ENCODE measurements around the gene AUTS2. TPM values are rescaled to one million over a fixed set of nuclear protein-coding genes. Genes with fewer than 3 reads are reported as not detected.

AUTS2 gene
- total RNA-seq, 1 experiment from 2014 or later: 2.5 TPM

- DNase-seq (ENCODE audit: low read depth, low spot score) (no peak), ATAC-seq (no peak)
- ChIA-PET CTCF (no interaction called here), POLR2A (no interaction called here)
- in situ Hi-C loops (cut with HindIII; ENCODE audit: low pct_unique_long_range_greater_than_20kb, low sequenced_read_pairs): no loop called here
- H3K4me1 ChIP-seq (ENCODE audit: control insufficient read depth, insufficient read depth, low read length): no peaks in the 10 kb centered on the region
- no peaks in the 10 kb centered on the region for H3K36me3 ChIP-seq (ENCODE audit: control insufficient read depth, insufficient read depth, low read length)
- H3K27me3 ChIP-seq (ENCODE audit: control insufficient read depth, insufficient read depth, low read length): peaks cover 3% of the 10 kb centered on the region; the same call in 1 of the 2 replicates
- H3K27ac ChIP-seq (ENCODE audit: low read length): no peak overlapping the region
- intact Hi-C loops (cut with micrococcal nuclease; ENCODE audit: unreplicated experiment): loop anchor here (10.0 kb wide), 1 partner anchor 105 kb away; no protein-coding TSS in a partner anchor
- no peak overlapping the region for H3K4me3 ChIP-seq (ENCODE audit: low read depth in 2 of 2, low read length in 2 of 2)
- TF ChIP-seq REST (IDR thresholded peaks at IDR 0.05; ENCODE audit: insufficient read depth in 1 of 2, low read depth in 2 of 2, low read length in 1 of 2): no peak
- TF ChIP-seq TCF7L2 (IDR thresholded peaks at IDR 0.05; ENCODE audit: low read depth, low read length): no peak
- TF ChIP-seq CTCF (IDR thresholded peaks at IDR 0.05): no peak
- TF ChIP-seq POLR2AphosphoS5 (IDR thresholded peaks at IDR 0.05; ENCODE audit: low read depth, low read length): no peak
- TF ChIP-seq SIN3A (IDR thresholded peaks at IDR 0.05; ENCODE audit: borderline replicate concordance, insufficient read depth, low read depth, low read length): no peak
- BruUV-seq (replicated peaks): no TSS peak
- H3K9me3 ChIP-seq (ENCODE audit: control insufficient read depth, insufficient read depth, low read depth, low read length): no peaks in the 10 kb centered on the region
Observed at GRCh38 chr7:70590126-70590854, 992.0 kb downstream of the AUTS2 start.

- BruUV-seq (replicated peaks): no TSS peak
- Histone ChIP-seq H3K36me3 (ENCODE audit: control insufficient read depth, insufficient read depth, low read length) (no peaks in the 10 kb centered on the region), H3K27ac (ENCODE audit: low read length) (no peak overlapping the region), H3K4me1 (ENCODE audit: control insufficient read depth, insufficient read depth, low read length) (0 out of 2 replicates have a peak, but pooled peaks cover 4% of the 10 kb centered on the region), H3K27me3 (ENCODE audit: control insufficient read depth, insufficient read depth, low read length) (peaks cover 5% of the 10 kb centered on the region), H3K4me3 (ENCODE audit: low read depth in 2 of 2, low read length in 2 of 2) (no peak overlapping the region), H3K9me3 (ENCODE audit: control insufficient read depth, insufficient read depth, low read depth, low read length) (no peaks in the 10 kb centered on the region)
- DNase-seq (ENCODE audit: low read depth, low spot score) (no peak), ATAC-seq (no peak)
- TF ChIP-seq POLR2AphosphoS5 (IDR thresholded peaks at IDR 0.05; ENCODE audit: low read depth, low read length) (no peak), SIN3A (IDR thresholded peaks at IDR 0.05; ENCODE audit: borderline replicate concordance, insufficient read depth, low read depth, low read length) (no peak), REST (IDR thresholded peaks at IDR 0.05; ENCODE audit: insufficient read depth in 1 of 2, low read depth in 2 of 2, low read length in 1 of 2) (no peak), CTCF (IDR thresholded peaks at IDR 0.05) (no peak), TCF7L2 (IDR thresholded peaks at IDR 0.05; ENCODE audit: low read depth, low read length) (no peak)
- in situ Hi-C loops (cut with HindIII; ENCODE audit: low pct_unique_long_range_greater_than_20kb, low sequenced_read_pairs) (no loop called here), intact Hi-C loops (cut with micrococcal nuclease; ENCODE audit: unreplicated experiment) (loop anchor here (10.0 kb wide), 1 partner anchor 103 kb away; no protein-coding TSS in a partner anchor)
- ChIA-PET POLR2A (no interaction called here), CTCF (no interaction called here)
Observed at GRCh38 chr7:70591643-70592042, 993.4 kb downstream of the AUTS2 start.

Measured in Panc1 (cell line).